ENCODE data around the gene DGUOK.
"Not testable (repeated sequence)": the region's sequence is repeated elsewhere in the genome, so short reads cannot be mapped to it uniquely, and the experiment has no call there.

Gene DGUOK

DNA sequence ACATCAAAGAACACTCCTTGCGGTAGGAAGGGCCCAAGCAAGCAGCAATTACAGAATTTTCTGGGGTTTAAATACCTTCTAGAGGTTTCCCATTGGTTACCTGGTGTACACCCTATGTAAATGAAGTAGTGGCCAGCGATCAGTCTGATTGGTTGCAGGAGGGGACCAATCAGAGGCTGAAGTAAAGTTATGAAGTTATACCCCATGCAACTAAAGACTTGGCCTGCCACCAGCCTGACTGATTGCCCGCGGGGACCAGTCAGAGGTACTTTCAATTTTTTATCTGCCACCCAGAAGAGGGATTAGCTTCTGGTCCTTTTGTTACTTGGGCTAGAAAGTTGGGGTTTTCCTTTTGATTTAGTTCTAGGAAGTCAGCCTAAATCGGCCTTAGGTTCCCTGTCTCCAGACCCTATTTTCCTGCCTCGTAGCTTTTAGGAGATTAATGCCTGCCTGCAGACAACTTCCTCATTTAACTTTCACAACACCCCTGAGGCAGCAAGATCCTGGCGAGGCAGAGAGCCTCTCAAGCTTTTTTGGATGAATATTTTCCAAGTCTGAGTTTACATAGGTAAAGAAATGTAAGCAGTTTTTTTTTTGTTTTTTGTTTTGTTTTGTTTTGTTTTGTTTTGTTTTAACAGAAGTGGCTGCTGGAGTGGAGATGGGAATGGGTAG lies 1.5 kb upstream of the DGUOK start:
- DNase-seq, result no peak

- DNase-seq, result no peak
Measured at GRCh38 chr2:73925853-73926492, 707 bp upstream of the DGUOK start.

GRCh38 chr2:73927344-73927743 lies 664 bp downstream of the DGUOK start:
- DNase-seq, result no peak

DNA sequence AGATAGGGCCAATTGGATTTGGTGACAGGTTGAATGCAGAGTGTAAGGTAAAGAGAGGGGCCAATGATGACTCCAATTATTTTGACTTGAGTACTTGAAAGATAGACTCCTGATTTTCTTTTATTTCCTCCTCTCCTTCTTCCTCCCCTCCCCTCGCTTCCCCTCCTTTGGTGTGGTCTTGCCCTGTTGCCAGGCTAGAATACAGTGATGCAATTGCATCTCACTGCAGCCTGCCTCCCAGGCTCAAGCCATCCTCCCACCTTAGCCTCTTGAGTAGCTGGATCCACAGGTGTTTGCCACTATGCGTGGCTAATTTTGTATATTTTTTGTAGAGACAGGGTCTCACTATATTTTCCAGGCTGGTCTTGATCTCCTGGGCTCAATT lies 2.3 kb downstream of the DGUOK start:
- DNase-seq, result no peak

DNA sequence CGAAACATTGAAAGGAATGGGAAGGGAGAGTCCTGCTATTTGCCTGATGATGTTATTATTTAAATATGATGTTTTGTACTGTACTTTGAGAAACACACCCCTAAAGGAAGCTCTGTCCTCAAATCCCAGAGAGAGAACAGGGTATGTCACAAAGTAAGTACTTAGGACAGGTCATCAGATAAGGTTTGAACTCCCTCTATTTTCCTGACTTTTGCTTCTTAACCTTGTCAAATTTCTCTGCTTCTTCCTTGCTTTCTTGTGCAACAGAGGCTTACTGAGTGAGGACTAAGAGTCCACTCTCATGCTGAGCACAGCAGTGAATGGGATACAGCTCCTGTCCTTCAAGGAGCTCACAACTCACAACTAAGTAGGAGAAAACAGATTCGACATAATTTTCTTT lies 3.7 kb downstream of the DGUOK start:
- no peak for DNase-seq

DNA sequence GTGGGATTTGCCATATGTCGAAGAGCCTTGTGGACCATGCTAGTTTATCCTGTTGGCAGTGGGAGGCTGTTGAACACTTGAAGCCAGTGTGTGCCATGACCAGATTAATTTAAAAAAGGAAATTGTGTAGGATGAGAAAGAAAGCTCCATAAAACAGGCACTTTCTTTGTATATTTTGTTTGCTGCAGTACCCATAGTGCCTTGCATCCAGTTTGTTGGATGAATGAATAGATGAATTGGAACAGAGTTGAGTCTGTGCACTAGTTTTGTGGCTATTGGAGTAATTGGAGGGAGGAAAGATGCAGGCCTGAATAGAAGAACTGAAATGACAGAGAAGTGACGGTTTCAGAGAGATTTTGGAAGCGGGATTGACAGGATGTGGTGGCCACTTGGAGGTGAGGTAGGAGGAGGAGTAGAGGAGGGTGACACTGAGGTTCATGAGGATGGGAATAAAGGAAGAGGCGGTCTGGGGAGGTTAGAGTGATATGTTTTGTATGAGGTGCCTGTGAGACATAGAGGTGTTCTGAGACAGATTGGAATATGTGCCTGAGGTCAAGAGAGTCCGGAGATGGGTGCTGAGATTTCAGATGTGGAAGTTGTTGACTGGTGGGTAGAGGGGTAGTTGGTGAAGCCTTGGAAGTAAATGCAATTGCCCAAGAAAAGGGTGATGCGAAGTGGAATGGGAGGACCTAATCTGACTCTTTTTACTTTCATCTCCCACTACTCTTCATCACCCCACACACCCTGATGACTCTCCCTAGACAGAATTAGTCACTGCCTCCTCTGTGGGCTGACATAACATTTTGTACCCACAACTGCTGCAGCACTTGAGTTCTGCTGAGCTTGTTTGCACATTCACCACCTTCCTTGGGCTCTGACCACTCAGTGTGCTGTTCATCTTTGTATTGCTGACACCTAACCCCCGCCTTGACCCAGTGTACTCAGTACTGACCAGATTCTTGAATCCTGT lies 5.1 kb downstream of the DGUOK start:
- no peak for DNase-seq

DNA sequence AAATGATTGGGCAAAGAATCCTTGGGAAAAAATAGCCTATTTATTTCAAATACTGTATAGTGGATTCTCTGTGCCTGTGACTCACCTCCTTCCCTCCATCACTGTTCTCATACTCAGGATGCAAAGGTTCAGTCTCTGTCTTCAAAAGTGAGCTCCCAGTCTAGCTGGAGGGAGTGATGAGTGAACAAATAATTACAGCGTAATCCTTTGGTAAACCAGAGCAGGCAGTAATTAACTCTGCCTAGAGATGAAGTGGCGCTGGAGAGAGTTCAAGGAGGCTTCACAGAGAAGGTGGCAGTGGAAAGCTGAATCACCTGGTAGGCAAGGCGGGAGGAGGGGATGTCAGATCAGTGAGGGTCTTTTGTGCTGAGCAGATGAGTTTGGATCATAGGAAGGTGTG lies 6.5 kb downstream of the DGUOK start:
- no peak for DNase-seq

DNA sequence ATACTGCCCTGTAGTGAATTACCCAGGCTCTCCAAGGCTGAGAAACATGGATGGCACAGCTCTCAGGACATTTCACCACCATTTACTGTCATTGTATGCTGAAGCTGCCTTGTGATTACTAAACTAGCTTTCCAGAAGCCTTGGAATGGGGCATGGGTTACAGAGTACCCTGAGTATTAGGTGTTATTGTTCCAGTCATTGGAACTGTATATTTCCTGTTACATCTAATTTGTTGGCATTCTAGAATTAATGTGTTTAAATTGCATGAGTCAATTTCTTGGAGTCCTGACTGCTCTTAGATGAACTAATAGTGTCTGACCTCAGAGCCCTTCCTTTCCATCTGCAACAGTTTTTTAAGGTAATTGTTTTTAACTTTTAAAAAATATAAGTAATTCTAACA lies 9.0 kb downstream of the DGUOK start:
- no peak for DNase-seq

- no peak for DNase-seq
Measured at GRCh38 chr2:73937103-73937885, 10.6 kb downstream of the DGUOK start.

DNA sequence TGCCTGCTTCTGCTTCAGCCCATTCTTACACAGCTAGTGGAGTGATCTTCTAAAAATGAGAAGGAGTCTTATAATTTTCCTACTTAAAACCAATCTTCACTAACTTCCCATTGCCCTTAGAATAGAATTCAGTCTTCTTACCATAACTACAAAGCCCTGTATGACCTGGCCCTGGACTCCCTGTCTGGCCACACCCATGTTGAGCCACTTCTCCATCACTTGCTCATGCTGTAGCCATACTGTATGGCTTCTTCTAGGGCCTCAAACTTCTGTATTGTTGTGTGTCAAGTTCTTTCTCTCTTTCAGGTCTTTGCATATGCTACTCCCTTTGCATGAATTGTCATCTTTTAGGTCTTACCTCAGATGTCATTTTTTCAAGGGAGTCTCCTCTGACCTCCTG lies 11.2 kb downstream of the DGUOK start:
- DNase-seq, result no peak

DNA sequence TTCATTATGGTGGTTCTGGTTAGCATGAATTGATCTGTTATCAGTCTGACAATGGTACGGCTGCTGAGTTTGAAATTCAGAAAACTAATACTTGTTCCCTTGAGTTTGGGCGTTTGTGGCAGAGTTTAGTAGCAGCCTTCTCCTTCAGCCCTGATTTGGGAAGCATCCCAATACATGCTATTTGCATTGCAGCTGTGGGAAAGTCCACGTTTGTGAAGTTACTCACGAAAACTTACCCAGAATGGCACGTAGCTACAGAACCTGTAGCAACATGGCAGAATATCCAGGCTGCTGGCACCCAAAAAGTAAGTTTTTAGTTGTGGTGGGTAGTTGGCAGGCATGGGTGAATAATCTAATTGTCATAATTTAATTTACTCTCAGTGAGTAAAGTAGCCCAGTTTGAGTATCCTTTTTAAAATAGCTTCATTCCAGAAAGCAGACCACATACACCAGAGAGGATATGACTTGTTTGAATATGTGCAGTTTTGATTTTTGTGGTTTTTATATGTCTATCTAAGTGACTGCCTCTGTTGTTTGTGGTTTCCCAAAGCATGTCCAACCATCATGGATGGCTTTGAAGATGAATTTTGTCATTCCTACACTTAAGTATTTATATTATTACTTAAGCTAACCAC lies 12.2 kb downstream of the DGUOK start:
- no peak for DNase-seq

DNA sequence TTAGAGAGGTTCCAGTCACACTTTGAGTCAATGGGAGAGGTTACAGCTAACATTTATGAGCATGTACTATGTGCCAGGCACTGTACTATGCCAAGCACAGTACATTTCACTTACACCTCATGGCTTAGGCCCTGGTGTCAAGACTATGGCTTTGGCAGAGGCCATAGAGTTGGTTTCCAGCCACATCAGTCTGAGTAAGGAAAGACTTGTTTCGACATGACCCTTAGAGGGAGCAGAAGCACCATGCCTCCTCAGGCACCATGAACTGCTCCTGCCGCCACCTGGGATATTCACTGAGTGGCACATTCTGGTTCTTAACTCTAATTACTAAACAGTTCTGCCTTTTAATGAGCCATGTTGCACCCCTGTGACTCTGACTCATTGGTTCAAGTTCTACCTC lies 12.7 kb downstream of the DGUOK start:
- DNase-seq, result no peak

DNA sequence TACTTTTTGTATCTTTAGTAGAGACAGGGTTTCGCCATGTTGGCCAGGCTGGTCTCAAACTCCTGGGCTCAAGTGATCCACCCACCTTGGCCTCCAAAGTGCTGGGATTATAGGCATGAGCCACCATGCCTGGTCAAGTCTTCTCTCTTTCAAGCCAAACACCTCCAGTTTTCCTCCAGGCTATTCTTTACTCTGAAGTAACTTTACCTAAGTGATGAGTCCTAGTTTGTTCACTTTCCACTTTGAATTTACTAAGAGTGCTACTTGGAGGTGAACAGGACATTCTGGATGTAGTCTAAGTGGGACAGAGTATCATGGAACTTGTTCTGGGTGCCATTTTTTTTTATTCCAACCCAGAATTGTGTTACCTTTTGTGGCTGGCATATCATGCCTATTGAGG lies 13.4 kb downstream of the DGUOK start:
- DNase-seq, result not testable (repeated sequence)

- no peak for DNase-seq
Measured at GRCh38 chr2:73942664-73943063, 16.0 kb downstream of the DGUOK start.

DNA sequence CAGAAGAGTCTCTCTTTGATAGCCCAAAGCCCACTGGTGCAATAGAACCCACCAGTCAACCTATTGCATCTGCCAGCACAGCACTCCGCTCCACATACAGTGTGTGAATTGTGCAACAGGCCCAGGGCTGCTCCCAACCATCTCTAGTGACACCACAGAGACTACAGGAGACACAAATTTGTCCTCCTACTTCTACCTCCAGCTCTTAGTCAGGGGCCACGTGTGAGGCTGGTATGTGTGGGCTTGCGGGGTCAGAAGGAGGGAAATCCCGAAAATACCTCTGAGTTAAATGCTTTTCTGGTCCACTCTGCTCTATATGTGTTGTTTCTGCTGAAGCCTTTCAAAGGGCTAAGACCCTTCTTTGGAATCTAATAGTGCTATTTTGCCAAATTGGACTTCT lies 18.0 kb downstream of the DGUOK start:
- DNase-seq, result no peak

DNA sequence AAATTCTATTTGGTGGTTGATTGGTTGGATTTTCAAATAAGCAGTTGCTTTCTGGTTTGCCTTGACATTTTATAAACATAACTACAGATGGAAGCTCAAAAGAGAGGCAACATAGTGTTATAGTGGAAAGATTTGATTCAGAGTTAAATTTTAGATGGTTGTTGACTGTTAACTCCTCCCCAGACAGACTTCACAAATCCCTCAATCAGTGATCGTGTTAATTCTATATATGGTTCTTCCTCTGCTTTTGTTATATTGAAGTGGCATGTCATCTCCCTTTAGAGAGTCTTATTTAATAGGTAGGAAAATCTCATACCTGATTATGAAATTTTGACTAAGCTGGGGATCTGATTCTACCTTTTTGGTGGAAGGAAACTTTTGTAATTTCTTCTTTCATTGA lies 19.5 kb downstream of the DGUOK start:
- no peak for DNase-seq

- no peak for DNase-seq
Measured at GRCh38 chr2:73946666-73947065, 20.0 kb downstream of the DGUOK start.

DNA sequence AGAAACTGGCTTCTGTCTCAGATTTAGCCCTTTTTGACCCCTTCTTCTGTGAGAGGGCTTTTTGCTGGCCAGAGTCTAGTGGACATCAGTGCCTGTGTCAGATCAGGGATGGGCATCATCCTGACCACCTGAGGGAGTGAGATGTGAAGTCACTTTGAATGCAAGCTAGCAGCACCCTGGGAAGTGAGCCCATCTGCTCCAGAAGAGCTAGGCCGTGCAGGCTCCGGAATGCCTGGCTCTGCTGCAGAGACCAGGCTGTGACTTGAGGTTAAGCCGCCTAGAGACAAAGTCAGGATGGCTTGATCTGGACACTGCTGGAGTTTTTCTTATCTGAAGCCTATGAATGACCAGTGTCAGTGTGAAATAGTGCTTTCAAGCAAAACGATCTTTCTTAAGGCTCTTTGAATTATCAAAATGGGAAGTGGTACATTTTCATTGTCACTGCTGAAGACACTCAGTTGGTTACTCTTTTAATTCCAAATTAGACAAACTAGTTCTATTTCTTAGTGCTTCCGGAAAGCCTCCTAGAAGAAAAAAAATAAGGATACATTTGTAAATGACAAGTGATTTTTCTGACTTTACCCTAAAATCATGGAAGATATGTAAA lies 20.8 kb downstream of the DGUOK start:
- no peak for DNase-seq

DNA sequence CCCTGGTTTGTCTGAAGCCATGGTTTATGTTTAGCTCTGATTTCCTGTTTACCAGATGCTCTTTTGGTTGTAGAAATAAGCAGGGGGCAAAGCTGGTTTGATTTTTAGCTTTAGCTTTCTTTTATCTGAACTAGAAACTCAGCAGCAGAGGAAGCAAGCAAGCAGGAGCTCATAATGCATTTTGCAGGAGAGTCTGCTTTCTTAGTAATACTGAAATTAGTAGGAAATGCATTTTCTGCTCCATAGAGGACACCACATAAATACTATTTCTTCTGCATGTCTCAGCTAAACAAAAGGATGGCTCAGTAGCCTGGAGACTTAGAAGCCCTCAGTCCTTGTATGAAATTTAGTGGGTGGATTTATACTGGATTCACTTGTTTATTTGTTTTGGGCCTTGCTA lies 23.1 kb downstream of the DGUOK start:
- DNase-seq, result no peak

GRCh38 chr2:73952499-73953446 lies 26.1 kb downstream of the DGUOK start:
- DNase-seq, result no peak
